NCI-H460 (cell line): ENCODE data around the gene MAP1LC3B2. TPM values are rescaled to one million over a fixed set of nuclear protein-coding genes. Genes with fewer than 3 reads are reported as not detected.

ENCODE experiments used
- DNase-seq: peaks from one replicate; pipeline ENCODE4 v3.0.0-alpha.2; 2016; ENCODE audit warnings: low read depth; ENCODE audit errors: extremely low read depth
- total RNA-seq: library from RNA; depleted of rRNA; stranded (reverse); fragments of >200 nt; shearing (Covaris generic); gene quantifications from 2 replicates; pipeline ENCODE4 v1.2.3, GENCODE V29; 2014; rRNA removed

The MAP1LC3B2 gene
- total RNA-seq, 1 experiment from 2014 or later: 0.97 TPM

GRCh38 chr12:116609319-116610114 lies 50.3 kb downstream of the MAP1LC3B2 start:
- no peak for DNase-seq

GRCh38 chr12:116610971-116611541 lies 51.9 kb downstream of the MAP1LC3B2 start:
- DNase-seq: no peak

GRCh38 chr12:116612436-116612835 lies 53.3 kb downstream of the MAP1LC3B2 start:
- DNase-seq: no peak

- no peak for DNase-seq
These were observed 54.1 kb downstream of the MAP1LC3B2 start for GRCh38 chr12:116613256-116613655.

GRCh38 chr12:116614194-116614915 lies 55.2 kb downstream of the MAP1LC3B2 start:
- DNase-seq: no peak

- no peak for DNase-seq
These were observed 56.1 kb downstream of the MAP1LC3B2 start for GRCh38 chr12:116615141-116615861.

- DNase-seq: no peak
These were observed 57.5 kb downstream of the MAP1LC3B2 start for GRCh38 chr12:116616536-116617248.

- DNase-seq: no peak
These were observed 60.1 kb downstream of the MAP1LC3B2 start for GRCh38 chr12:116619246-116619645.

GRCh38 chr12:116620124-116620491 lies 60.9 kb downstream of the MAP1LC3B2 start:
- DNase-seq: no peak

GRCh38 chr12:116620492-116621191 lies 61.5 kb downstream of the MAP1LC3B2 start:
- no peak for DNase-seq

- DNase-seq: no peak
These were observed 62.0 kb downstream of the MAP1LC3B2 start for GRCh38 chr12:116621194-116621593.

- DNase-seq: no peak
These were observed 65.3 kb downstream of the MAP1LC3B2 start for GRCh38 chr12:116624516-116624915.

GRCh38 chr12:116626153-116626552 lies 67.0 kb downstream of the MAP1LC3B2 start:
- DNase-seq: no peak

Other genes with a start within 250 kb of the MAP1LC3B2 start
- gene SPRING1, start 178.7 kb downstream of the MAP1LC3B2 start, total RNA-seq: 19.1 and 21.2 TPM in 2 replicates
- gene RNFT2, start 178.9 kb downstream of the MAP1LC3B2 start, total RNA-seq: 16.5 and 20.8 TPM in 2 replicates